ENCODE data around the gene PROK2. TPM values are rescaled to one million over a fixed set of nuclear protein-coding genes. Genes with fewer than 3 reads are reported as not detected.

PROK2 gene
- total RNA-seq, 1 donor from 2014 or later: not detected

GRCh38 chr3:71780430-71780829, 4.5 kb downstream of the PROK2 start:
- Histone ChIP-seq H3K4me3 (ENCODE audit: low read depth, low read length) (no peak overlapping the region), H3K27me3 (ENCODE audit: control insufficient read depth, insufficient read depth, low read length) (peaks cover 15% of the 10 kb centered on the region), H3K36me3 (ENCODE audit: control insufficient read depth, insufficient read depth, low read length) (no peaks in the 10 kb centered on the region)
- no peak for DNase-seq (ENCODE audit: low read depth)
- TF ChIP-seq CTCF (IDR thresholded peaks at IDR 0.05; ENCODE audit: insufficient read depth, low read length, severe bottlenecking): no peak
- no peak for FAIRE-seq

GRCh38 chr3:71779674-71780377, 5.1 kb downstream of the PROK2 start:
- Histone ChIP-seq H3K4me3 (ENCODE audit: low read depth, low read length) (no peak overlapping the region), H3K36me3 (ENCODE audit: control insufficient read depth, insufficient read depth, low read length) (no peaks in the 10 kb centered on the region), H3K27me3 (ENCODE audit: control insufficient read depth, insufficient read depth, low read length) (peaks cover 14% of the 10 kb centered on the region)
- FAIRE-seq (no peak), DNase-seq (ENCODE audit: low read depth) (no peak)
- TF ChIP-seq CTCF (IDR thresholded peaks at IDR 0.05; ENCODE audit: insufficient read depth, low read length, severe bottlenecking): no peak

- no peak overlapping the region for H3K4me3 ChIP-seq (ENCODE audit: low read depth, low read length)
- no peaks in the 10 kb centered on the region for H3K36me3 ChIP-seq (ENCODE audit: control insufficient read depth, insufficient read depth, low read length)
- DNase-seq (ENCODE audit: low read depth) (no peak), FAIRE-seq (no peak)
- H3K27me3 ChIP-seq (ENCODE audit: control insufficient read depth, insufficient read depth, low read length): peaks cover 4% of the 10 kb centered on the region
- no peak for TF ChIP-seq CTCF (IDR thresholded peaks at IDR 0.05; ENCODE audit: insufficient read depth, low read length, severe bottlenecking)
Measured at GRCh38 chr3:71778353-71778752, 6.6 kb downstream of the PROK2 start.

GRCh38 chr3:71776538-71776937, 8.4 kb downstream of the PROK2 start:
- no peak for DNase-seq (ENCODE audit: low read depth)
- Histone ChIP-seq H3K36me3 (ENCODE audit: control insufficient read depth, insufficient read depth, low read length) (no peaks in the 10 kb centered on the region), H3K4me3 (ENCODE audit: low read depth, low read length) (no peak overlapping the region), H3K27me3 (ENCODE audit: control insufficient read depth, insufficient read depth, low read length) (peaks cover 3% of the 10 kb centered on the region)
- FAIRE-seq: no peak
- TF ChIP-seq CTCF (IDR thresholded peaks at IDR 0.05; ENCODE audit: insufficient read depth, low read length, severe bottlenecking): no peak

GRCh38 chr3:71771884-71772283, 13.1 kb downstream of the PROK2 start:
- no peaks in the 10 kb centered on the region for H3K36me3 ChIP-seq (ENCODE audit: control insufficient read depth, insufficient read depth, low read length)
- H3K27me3 ChIP-seq (ENCODE audit: control insufficient read depth, insufficient read depth, low read length): no peaks in the 10 kb centered on the region
- FAIRE-seq (no peak), DNase-seq (ENCODE audit: low read depth) (no peak)
- H3K4me3 ChIP-seq (ENCODE audit: low read depth, low read length): no peak overlapping the region
- TF ChIP-seq CTCF (IDR thresholded peaks at IDR 0.05; ENCODE audit: insufficient read depth, low read length, severe bottlenecking): no peak

- Histone ChIP-seq H3K4me3 (ENCODE audit: low read depth, low read length) (no peak overlapping the region), H3K27me3 (ENCODE audit: control insufficient read depth, insufficient read depth, low read length) (no peaks in the 10 kb centered on the region), H3K36me3 (ENCODE audit: control insufficient read depth, insufficient read depth, low read length) (no peaks in the 10 kb centered on the region)
- TF ChIP-seq CTCF (IDR thresholded peaks at IDR 0.05; ENCODE audit: insufficient read depth, low read length, severe bottlenecking): no peak
- no peak for FAIRE-seq
- no peak for DNase-seq (ENCODE audit: low read depth)
Measured at GRCh38 chr3:71771126-71771525, 13.8 kb downstream of the PROK2 start.

All from bronchial epithelial cell (primary cell).